HL-60 (cell line): ENCODE data around the gene FREM1.

ENCODE experiments used
- CTCF ChIP-seq: IDR thresholded peaks from one replicate; pipeline ENCODE4 v1.5.1; 2011; ENCODE audit warnings: low read length, control low read depth, inconsistent platforms; ENCODE audit not compliant: insufficient read depth
- POLR2AphosphoS5 ChIP-seq: IDR thresholded peaks from 2 replicates; pipeline ENCODE4 v1.6.1; 2012; ENCODE audit warnings: low read depth

GRCh38 chr9:14912859-14913258, 2.6 kb upstream of the FREM1 start:
- TF ChIP-seq POLR2AphosphoS5 (no peak), CTCF (no peak)
